AG09319 (cell line): ENCODE measurements around the gene RNU1-2.
"Not testable (repeated sequence)": the region's sequence is repeated elsewhere in the genome, so short reads cannot be mapped to it uniquely, and the experiment has no call there.

ENCODE experiments used
- DNase-seq: peaks from one replicate; pipeline ENCODE4 v3.0.0-alpha.2; 2010; ENCODE audit warnings: low read depth; ENCODE audit errors: extremely low read depth
- TF ChIP-seq, protein P1 (sequence below): IDR thresholded peaks from 2 replicates; pipeline ENCODE4 v1.5.1; 2011; ENCODE audit warnings: low read depth, mild to moderate bottlenecking, inconsistent platforms, low read length, moderate library complexity

Gene RNU1-2

DNA sequence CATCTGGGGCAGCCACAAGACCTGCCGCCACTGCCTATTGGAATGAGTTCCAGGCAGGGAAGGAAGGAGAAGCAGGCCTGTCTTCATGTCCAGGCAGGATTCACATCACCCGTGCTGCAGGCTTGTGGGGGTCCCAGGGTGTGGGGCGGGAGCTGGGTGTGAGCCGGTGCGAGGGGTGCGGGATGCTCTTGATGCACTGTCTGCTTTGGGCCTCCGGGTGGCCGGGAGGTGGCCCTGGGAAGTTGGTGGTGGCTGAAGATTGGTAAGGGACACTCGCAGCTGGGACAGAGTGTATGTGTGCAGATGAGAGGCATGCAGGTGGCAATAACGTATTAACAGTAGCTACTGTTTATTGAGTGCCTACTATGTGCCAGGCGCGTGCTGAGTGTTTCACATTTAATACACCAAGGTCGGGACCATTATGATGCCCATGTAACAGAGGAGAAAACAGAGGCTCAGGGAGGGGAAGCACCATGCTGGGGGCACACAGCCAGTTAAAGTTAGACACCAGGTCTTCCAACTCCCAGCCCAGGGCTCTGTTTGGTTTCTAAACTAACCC, 29.2 kb downstream of the RNU1-2 start:
- no peak for DNase-seq
- TF ChIP-seq, protein P1, sequence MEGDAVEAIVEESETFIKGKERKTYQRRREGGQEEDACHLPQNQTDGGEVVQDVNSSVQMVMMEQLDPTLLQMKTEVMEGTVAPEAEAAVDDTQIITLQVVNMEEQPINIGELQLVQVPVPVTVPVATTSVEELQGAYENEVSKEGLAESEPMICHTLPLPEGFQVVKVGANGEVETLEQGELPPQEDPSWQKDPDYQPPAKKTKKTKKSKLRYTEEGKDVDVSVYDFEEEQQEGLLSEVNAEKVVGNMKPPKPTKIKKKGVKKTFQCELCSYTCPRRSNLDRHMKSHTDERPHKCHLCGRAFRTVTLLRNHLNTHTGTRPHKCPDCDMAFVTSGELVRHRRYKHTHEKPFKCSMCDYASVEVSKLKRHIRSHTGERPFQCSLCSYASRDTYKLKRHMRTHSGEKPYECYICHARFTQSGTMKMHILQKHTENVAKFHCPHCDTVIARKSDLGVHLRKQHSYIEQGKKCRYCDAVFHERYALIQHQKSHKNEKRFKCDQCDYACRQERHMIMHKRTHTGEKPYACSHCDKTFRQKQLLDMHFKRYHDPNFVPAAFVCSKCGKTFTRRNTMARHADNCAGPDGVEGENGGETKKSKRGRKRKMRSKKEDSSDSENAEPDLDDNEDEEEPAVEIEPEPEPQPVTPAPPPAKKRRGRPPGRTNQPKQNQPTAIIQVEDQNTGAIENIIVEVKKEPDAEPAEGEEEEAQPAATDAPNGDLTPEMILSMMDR = no peak

GRCh38 chr1:16925635-16926490, 30.1 kb downstream of the RNU1-2 start:
- TF ChIP-seq, protein P1 = no peak
- DNase-seq = no peak

- TF ChIP-seq, protein P1 = no peak
- DNase-seq = no peak
Observed at GRCh38 chr1:16926491-16927073, 30.8 kb downstream of the RNU1-2 start.

GRCh38 chr1:16927256-16927655, 31.5 kb downstream of the RNU1-2 start:
- no peak for DNase-seq
- TF ChIP-seq, protein P1 = no peak

GRCh38 chr1:16927711-16928485, 32.1 kb downstream of the RNU1-2 start:
- DNase-seq = no peak
- TF ChIP-seq, protein P1 = no peak

DNA sequence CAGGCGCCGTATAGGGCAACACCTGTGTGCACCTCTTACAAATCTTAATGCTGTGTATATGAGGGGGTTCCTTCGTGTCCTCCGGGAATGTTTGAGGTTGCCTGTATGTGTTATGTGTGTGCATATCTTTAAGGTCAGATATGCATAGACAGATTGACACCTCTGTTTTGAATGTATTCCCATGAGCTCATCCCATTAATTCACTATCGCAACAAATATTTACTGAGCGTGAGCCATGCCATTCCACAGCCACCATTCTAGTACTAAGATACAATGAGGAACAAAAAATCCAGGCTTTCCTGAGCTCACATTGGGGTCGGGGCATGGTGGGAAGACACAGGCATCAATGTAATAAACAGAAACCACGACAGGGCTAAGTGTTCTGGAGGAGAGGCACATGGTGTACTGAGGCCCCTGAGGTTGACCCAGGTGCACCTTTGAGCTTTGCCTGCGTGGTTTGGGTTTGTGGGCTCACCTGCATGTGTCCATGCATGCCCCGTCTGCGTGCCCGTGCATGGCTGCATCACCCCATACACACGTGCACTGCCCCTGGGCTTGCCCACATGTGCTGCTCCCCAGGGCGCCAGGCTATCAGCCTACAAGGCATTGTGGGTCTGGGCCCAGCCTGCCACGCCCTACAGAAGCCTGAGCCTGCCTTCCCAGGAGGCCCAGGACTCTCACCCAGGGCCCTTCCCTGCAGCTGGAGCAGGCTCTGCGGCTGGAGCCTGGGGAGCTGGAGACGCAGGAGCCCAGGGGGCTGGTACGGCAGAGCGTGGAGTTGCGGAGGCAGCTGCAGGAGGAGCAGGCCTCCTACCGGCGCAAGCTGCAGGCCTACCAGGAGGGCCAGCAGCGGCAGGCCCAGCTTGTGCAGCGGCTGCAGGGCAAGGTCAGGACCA, 33.6 kb downstream of the RNU1-2 start:
- DNase-seq = not testable (repeated sequence)

- DNase-seq = not testable (repeated sequence)
Observed at GRCh38 chr1:16931206-16931934, 35.6 kb downstream of the RNU1-2 start.

DNA sequence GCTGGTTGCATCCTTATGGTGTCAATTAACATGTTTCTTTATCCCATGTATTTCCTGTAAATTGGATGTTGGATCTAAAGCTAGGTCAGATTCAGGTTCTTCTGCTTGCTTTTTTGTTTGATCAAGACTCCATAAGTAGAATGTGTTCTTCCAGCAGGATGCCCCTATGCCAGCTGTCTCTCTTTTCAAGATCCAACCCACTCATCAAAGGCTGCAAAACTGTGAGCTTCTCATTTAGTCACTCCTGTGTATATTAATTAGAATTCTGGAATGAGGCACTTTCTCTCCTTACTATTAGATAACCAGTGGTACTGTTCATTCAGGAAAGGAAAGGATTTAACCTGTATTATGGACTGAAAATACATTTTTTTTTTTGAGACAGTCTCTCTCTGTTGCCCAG, 38.2 kb downstream of the RNU1-2 start:
- DNase-seq = not testable (repeated sequence)

DNA sequence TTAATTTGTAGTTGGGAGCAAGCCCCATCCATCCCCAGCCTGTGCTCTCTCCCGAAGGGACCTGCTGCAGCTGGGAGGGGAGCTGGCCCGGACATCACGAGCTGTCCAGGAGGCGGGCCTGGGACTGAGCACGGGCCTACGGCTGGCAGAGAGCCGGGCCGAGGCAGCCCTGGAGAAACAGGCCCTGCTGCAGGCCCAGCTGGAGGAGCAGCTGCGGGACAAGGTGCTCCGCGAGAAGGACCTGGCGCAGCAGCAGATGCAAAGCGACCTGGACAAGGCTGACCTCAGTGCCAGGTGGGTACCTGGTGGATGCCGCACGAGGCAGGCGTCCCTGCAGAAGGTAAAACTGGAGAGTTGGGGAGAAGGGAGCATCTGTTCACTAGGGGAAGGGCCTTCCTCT, 40.8 kb downstream of the RNU1-2 start:
- DNase-seq = not testable (repeated sequence)
